UCSD-AML1 (cell line): ENCODE results near the gene DIS3L.
"Not testable (repeated sequence)": the region's sequence is repeated elsewhere in the genome, so short reads cannot be mapped to it uniquely, and the experiment has no call there.

ENCODE experiments used
- DNase-seq: peaks from one replicate; lab custom pipeline; 2025; ENCODE audit not compliant: unreplicated experiment; lab: John Stamatoyannopoulos, UW

The DIS3L gene

DNA sequence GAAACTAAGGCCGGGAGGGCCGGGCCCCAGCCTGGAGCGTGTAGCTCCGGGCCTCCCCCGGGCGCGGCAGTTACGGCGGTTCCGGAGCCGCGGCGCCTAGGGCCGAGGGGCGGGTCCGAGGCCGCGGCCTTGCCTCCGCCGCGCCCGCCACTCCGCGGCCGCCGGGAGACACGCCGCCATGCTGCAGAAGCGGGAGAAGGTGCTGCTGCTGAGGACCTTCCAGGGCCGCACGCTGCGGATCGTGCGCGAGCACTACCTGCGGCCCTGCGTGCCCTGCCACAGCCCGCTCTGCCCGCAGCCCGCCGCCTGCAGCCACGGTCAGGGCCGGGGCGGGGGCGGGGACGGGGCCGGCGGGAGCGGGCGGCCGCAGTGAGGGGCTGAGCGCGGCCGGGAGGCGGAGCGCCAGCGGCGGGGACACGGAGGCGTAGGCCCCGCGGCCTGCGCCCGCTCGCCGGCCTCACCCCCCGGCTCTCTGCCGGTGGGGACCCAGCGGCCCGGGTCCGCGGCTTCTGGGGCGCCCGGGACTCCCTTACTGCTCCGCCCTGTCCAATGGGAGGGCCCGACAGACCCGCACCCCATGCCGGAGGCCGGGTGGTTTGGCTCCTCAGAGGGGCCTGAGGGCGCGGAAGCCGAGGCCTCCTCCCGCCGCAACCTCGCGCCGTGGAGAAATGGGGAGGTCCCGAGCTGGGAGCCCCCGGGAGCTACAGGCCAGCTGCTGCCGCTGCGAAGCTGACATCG lies at the start of gene DIS3L:
Gene DIS3L (plus strand): TSS at position 150 of the 738 bp plus-strand sequence. CDS start 29 bp downstream, at position 179.
- peak; percentile 85 for DNase-seq

- DNase-seq = not testable (repeated sequence)
These were observed 47.5 kb upstream of the DIS3L start for GRCh38 chr15:66245832-66246231.

GRCh38 chr15:66246937-66247336 lies 46.4 kb upstream of the DIS3L start:
- DNase-seq = no peak

- no peak for DNase-seq
These were observed 43.7 kb upstream of the DIS3L start for GRCh38 chr15:66249605-66250174.

GRCh38 chr15:66251065-66251789 lies 42.1 kb upstream of the DIS3L start:
- DNase-seq = no peak

GRCh38 chr15:66251790-66252684 lies 41.3 kb upstream of the DIS3L start:
- DNase-seq = peak; percentile 63

DNA sequence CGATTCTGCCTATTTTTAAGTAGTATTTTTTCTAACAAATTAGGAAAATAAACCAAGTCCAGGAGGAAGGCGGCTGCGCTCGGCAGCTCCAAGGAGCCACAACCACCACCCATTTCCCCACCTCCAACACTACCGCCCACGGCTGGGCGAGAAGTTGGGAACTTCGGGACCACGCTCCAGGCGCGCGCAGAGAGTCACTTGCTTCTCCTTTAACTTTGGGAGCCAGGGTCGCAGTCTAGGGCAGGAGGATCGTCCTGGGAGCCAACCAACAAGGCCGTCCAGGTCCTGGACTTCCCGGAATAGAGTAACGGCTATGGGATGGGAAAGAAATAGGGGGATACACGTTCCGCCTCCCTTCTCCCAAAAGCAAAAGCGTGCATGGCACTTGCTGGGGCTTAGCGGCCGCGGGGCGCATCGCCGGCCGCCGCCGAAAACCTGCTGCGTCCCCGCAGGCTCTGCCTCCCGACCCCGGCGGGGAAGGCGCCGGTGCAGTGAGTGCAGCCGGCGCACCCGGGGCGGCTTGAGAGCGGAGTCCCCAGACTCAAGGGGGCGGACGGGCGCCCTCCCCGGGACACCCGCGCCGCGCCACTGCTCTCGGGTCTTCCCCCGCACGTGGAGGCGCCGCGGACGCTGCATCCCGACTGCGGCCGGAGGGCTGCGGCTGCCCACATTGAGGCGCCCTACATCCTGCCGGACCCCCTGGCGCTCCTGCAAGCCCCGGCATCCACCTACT lies 40.5 kb upstream of the DIS3L start:
- DNase-seq = no peak

GRCh38 chr15:66253418-66254088 lies 39.8 kb upstream of the DIS3L start, which contains the start of gene MEGF11:
TSS of gene MEGF11 (minus strand) at chr15:66253750. CDS start at chr15:66128403, 125,347 bp downstream.
- DNase-seq = no peak

DNA sequence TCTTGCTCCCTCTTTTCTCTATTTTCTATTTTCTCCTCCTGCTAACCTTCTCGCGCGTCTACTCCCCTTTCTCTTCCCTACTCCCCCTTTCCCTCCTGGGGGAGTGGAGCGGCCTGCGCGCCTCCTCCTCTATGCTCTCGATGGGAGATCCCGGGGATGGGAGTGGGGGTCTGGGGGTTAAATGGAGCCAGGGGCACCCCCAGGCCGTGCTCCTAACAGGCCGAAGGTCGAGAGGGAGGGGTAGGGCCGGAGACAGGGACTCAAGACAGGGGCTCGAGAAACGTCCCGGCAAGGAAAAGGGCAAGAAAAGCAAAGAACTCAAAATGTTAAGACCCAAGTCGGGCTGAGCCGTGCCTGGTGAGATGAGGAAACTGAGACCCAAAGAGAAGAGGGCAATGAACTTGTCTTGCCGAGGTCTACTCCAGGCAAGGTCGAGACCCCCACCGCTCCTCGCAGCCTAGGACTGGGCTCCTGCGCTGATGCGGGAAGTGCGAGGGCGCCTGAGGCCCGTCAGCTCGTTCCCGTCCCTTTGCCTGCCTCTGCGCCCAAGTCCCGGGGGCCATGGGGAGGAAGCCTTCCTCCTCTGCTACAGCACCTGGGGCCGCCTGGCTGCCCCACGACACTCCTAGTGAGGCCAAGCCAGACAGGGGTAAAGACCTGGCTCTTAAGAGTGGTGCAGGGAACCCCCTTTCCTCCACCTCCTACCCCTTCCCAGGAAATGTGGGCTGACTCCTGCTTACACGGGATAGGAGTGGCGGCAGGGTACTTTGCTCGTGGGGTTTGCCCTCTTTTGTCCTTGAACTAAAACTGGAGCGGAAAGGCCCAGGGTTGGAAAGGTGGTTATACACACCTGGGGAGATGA lies 39.0 kb upstream of the DIS3L start:
- no peak for DNase-seq

DNA sequence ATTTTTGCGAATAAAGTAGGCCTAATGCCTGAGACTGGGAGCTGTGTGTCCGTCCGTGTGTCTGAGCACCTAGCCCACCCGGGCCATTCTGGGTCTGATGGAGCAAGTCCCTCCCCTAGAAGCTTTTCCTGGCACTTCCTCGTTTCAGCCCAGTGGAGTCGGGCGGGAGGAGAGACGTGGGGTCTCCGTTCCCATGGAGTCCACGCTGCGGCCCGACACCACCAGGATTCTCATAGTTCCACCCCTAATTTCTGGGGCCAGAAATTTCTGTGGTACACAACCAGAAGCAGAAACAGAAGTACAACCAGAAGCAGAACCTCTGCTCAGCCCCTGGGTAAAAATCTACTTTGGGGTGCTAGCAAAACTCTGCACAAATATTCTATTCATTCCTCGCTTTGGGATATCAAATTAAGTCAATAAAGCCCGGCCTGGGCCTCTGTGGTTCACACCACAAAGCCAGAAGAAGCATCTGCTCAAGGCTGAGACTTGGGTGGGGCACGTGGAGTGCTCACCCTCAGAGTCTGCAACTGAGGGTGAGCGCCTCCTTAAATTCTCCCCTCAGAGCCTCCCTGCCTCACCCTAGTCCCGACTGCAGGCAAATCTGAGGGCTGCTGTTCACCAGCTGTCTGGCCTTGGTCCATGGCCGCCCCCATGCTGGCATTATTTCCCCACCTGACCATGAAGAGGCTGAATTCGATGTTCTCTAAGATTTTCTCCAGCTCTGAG lies 38.3 kb upstream of the DIS3L start:
- DNase-seq = no peak

DNA sequence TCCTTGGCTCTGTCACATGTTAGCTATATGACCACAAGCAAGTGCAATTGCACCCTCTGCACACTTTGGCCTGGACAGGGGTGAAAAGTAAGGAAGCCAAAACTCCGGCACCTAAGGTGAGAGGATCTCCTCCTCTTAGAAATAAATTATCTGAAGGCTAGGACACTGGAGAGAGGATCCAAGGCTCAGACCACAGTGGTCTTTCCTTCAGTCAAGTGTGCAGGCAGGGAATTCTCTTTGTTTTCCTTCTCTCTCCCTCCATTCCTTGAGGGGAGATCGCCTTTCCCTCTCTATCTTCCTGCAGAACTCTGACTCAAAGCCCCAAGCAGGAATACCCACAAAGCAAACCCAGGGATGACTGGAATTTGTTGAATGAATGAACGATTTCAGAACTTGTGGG lies 36.7 kb upstream of the DIS3L start:
- no peak for DNase-seq

DNA sequence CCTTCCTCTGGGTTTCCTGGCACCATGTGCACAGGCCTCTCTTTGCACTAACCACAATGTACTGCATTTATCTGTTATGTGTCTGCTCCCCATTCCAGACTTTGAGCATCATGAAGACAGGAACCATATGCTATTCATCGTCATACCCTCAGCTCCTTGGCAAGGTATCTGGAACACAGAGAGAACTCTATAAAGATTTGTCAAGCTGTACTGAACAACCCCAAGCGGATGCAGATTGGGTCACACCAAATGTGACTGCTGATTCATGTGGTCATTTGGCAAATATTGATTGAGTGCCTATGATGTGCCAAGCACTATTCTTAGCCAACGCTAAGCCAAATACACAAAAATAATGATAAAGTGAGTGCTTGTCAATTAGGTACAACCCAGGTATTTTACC lies 32.3 kb upstream of the DIS3L start:
- DNase-seq = no peak

DNA sequence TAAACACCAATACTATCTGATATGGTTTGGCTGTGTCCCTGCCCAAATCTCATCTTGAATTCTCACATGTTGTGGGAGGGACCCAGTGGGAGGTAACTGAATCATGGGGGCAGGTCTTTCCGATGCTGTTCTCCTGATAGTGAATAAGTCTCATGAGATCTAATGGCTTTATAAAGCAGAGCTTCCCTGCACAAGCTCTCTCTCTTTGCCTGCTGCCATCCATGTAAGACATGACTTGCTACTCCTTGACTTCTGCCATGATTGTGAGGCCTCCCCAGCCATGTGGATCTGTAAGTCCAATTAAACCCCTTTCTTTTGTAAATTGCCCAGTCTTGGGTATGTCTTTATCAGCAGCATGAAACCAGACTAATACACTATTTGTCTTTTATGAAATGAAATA lies 30.5 kb upstream of the DIS3L start:
- not testable (repeated sequence) for DNase-seq

DNA sequence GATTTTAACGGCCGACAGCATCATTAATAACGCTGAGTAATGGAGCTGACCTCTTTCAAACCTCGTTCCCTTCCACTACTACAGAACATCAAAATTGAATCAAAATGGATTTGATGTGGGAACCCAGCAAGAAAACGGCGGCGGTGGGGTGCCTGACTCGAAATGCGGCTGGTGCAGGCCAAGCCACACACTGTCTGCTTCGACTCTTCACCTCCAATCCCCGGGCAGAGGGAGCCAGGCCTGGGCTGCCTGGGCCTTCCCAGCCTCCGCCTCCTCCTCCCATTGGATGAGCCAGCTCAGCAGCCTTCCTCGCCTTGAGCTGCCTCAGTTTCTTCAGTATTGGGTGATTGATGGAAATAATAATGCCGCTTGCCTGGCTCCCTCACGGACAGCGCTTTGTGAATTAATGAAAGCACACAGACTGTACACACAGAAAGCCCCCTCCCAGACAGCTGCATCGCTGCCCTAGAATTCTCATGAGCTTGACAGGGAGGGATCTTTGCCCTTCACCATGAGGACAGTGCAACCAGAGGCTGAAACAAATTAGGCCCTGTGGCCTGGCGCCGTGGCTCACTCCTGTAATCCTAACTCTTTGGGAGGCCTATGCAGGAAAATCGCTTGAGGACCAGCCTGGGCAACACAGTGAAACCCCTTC lies 28.4 kb upstream of the DIS3L start:
- no peak for DNase-seq

- DNase-seq = no peak
These were observed 23.9 kb upstream of the DIS3L start for GRCh38 chr15:66269326-66270090.

DNA sequence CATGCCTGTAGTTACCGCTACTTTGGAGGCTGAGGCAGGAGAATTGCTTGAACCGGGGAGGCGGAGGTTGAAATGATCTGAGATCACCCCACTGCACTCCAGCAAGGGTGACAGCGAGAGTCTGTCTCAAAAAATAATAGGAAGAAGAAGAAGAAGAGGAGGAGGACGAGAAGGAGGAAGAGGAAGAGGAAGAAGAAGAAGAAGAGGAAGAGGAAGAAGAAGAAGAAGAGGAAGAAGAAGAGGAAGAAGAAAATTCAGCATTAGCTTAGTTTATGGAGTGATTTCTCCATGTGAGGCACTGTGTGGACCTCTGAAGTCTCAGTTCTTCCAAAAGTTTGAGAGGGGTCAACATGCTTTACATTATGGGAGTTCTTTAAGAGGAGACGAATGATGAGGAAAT lies 22.4 kb upstream of the DIS3L start:
- no peak for DNase-seq

GRCh38 chr15:66275352-66275751 lies 18.0 kb upstream of the DIS3L start:
- DNase-seq = no peak
